ENCODE results near the gene GFPT1. TPM values are rescaled to one million over a fixed set of nuclear protein-coding genes. Genes with fewer than 3 reads are reported as not detected.

The GFPT1 gene
- polyA plus RNA-seq, 1 donor (not counting 4 experiments of a cell fraction or from before 2014, with no cell fraction given): 12.9 TPM

DNA sequence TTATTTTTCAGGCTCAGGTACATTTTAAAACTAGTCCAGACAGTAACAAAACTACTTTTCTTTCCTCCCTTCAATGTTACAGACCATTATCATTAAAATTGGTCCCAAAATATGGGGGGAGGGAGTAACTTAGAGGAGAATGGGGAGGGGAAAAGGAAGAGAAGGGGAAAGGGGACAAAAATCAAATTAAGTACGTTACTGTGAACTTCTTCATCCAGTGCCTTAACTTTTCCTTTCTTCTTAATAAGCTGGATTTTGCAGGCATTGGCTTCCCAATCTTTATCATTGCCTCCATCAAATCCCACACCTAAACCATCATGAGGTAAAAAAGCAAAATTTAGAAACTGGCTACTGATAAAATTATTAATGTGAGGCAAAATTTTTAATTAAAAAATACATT is 17.2 kb downstream of the GFPT1 start:
- no peak overlapping the region for H3K27ac ChIP-seq (ENCODE audit: control insufficient read depth, insufficient read depth, low read length)
- H3K9ac ChIP-seq (ENCODE audit: control insufficient read depth, extremely low read depth, insufficient read depth, low read length): no peak overlapping the region
- no peaks in the 10 kb centered on the region for H3K27me3 ChIP-seq (ENCODE audit: control insufficient read depth, extremely low read depth, insufficient read depth, low read length)
- H3K9me1 ChIP-seq (ENCODE audit: control insufficient read depth, extremely low read depth, insufficient read depth, low read length): no peaks in the 10 kb centered on the region
- H3K4me2 ChIP-seq (ENCODE audit: control insufficient read depth, extremely low read depth, insufficient read depth, low read depth, low read length): no peak overlapping the region
- FAIRE-seq (no peak), DNase-seq (ENCODE audit: low read depth, low spot score) (no peak)
- peaks cover 2% of the 10 kb centered on the region for H3K79me2 ChIP-seq (ENCODE audit: control insufficient read depth, insufficient read depth, low read length)
- no peak overlapping the region for H2AFZ ChIP-seq (ENCODE audit: control insufficient read depth, low read length)
- no peaks in the 10 kb centered on the region for H3K9me3 ChIP-seq (ENCODE audit: control insufficient read depth, low read depth, low read length)
- H4K20me1 ChIP-seq (ENCODE audit: control insufficient read depth, extremely low read depth, insufficient read depth, low read length): peaks cover under 1% of the 10 kb centered on the region
- H3K4me1 ChIP-seq (ENCODE audit: control insufficient read depth, extremely low read depth, insufficient read depth, low read length): no peaks in the 10 kb centered on the region
- no peak for TF ChIP-seq CTCF (optimal IDR thresholded peaks at IDR 0.05 in 1 of 3, IDR thresholded peaks at IDR 0.05 in 1 of 3, conservative IDR thresholded peaks at IDR 0.05 in 1 of 3; ENCODE audit: extremely low read depth in 1 of 3, insufficient read depth in 2 of 3, low read length in 3 of 3)
- TF ChIP-seq EZH2 (IDR thresholded peaks at IDR 0.05; ENCODE audit: low read length): no peak
- no peak overlapping the region for H3K4me3 ChIP-seq (ENCODE audit: control insufficient read depth in 2 of 3, extremely low read depth in 1 of 3, insufficient read depth in 2 of 3, low read depth in 1 of 3, low read length in 3 of 3)
- H3K36me3 ChIP-seq (ENCODE audit: control insufficient read depth in 2 of 2, extremely low read depth in 1 of 2, insufficient read depth in 2 of 2, low read length in 2 of 2): peaks cover 15 to 46% of the 10 kb centered on the region in 2 experiments
- dilution Hi-C loops (cut with MboI; ENCODE audit: extremely low pct_ligation_motif_present, low sequenced_read_pairs): no loop called here

DNA sequence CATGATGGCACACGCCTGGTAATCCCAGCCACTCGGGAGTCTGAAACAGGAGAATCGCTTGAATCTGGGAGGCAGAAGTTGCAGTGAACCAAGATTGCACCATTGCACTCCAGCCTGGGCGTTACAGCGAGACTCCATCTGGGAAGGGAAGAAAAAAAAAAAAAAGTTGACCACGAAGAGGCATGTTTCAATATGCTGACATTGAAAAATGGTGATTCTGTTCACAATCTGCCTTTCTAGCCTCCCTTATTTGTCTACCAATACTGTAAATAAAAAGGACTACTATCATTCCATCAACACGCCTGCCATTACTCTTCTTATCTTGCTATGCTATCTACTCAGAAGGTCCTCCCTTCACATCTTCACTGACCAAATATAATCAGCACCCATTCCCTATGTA is 18.4 kb downstream of the GFPT1 start:
- Histone ChIP-seq H4K20me1 (ENCODE audit: control insufficient read depth, extremely low read depth, insufficient read depth, low read length) (no peaks in the 10 kb centered on the region), H3K79me2 (ENCODE audit: control insufficient read depth, insufficient read depth, low read length) (no peaks in the 10 kb centered on the region)

More for the DNA sequence above, 18.4 kb downstream of the GFPT1 start:
- TF ChIP-seq CTCF (optimal IDR thresholded peaks at IDR 0.05 in 1 of 3, IDR thresholded peaks at IDR 0.05 in 1 of 3, conservative IDR thresholded peaks at IDR 0.05 in 1 of 3; ENCODE audit: extremely low read depth in 1 of 3, insufficient read depth in 2 of 3, low read length in 3 of 3) (no peak), EZH2 (IDR thresholded peaks at IDR 0.05; ENCODE audit: low read length) (no peak)
- no peaks in the 10 kb centered on the region for H3K9me1 ChIP-seq (ENCODE audit: control insufficient read depth, extremely low read depth, insufficient read depth, low read length)
- no peak overlapping the region for H3K9ac ChIP-seq (ENCODE audit: control insufficient read depth, extremely low read depth, insufficient read depth, low read length)
- DNase-seq (ENCODE audit: low read depth, low spot score): no peak
- H2AFZ ChIP-seq (ENCODE audit: control insufficient read depth, low read length): no peak overlapping the region
- H3K27me3 ChIP-seq (ENCODE audit: control insufficient read depth, extremely low read depth, insufficient read depth, low read length): no peaks in the 10 kb centered on the region
- no peak overlapping the region for H3K4me2 ChIP-seq (ENCODE audit: control insufficient read depth, extremely low read depth, insufficient read depth, low read depth, low read length)
- no peaks in the 10 kb centered on the region for H3K4me1 ChIP-seq (ENCODE audit: control insufficient read depth, extremely low read depth, insufficient read depth, low read length)
- peaks cover 15 to 44% of the 10 kb centered on the region in 2 experiments for H3K36me3 ChIP-seq (ENCODE audit: control insufficient read depth in 2 of 2, extremely low read depth in 1 of 2, insufficient read depth in 2 of 2, low read length in 2 of 2)
- H3K4me3 ChIP-seq (ENCODE audit: control insufficient read depth in 2 of 3, extremely low read depth in 1 of 3, insufficient read depth in 2 of 3, low read depth in 1 of 3, low read length in 3 of 3): no peak overlapping the region
- no peaks in the 10 kb centered on the region for H3K9me3 ChIP-seq (ENCODE audit: control insufficient read depth, low read depth, low read length)
- no peak for FAIRE-seq
- H3K27ac ChIP-seq (ENCODE audit: control insufficient read depth, insufficient read depth, low read length): no peak overlapping the region
- dilution Hi-C loops (cut with MboI; ENCODE audit: extremely low pct_ligation_motif_present, low sequenced_read_pairs): no loop called here

Measured in keratinocyte (primary cell).